ENCODE data around the gene TSFM. TPM values are rescaled to one million over a fixed set of nuclear protein-coding genes. Genes with fewer than 3 reads are reported as not detected.

Gene TSFM
- total RNA-seq, 1 experiment from 2014 or later, result 48.7 TPM

DNA sequence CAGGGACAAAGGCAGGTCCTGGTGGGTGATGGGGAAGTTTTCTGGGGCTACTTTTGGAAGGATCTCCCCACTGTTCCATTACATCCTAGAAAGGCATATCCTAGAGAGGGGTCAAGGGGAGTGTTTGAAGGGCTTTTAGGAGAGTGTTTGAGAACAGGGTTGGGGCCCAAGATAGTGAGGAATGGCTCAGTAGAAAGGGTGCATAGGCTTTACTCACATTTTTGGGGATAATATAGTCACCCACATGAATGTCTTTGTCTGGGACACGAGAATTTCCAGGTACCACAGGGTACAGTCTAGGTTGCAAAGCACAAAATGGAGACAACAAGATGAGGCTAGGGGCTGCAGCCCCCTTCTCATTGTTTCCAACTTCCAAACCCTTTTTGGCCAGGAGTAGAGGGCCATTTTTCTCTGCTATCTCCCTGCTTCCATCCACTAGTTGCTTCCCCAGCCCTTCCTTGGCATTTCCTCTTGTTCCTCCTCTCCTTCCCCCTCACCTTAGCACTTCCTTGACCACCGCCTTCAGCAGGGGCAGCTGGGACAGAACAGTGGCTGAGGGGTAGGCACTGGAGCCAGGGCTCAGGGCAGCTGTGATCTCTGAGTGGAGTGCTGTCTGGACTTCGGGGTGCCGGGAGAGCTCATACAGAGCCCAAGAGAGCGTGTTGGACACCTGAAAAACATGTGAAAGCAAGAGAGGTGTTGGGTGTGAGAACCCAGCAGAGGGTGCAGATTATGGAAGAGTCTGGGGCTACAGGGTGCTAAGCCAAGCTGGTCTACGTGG lies 18.5 kb upstream of the TSFM start:
- no peak for ATAC-seq
- DNase-seq (ENCODE audit: low spot score), result no peak
- H3K27me3 Mint-ChIP-seq (ENCODE audit: low read depth), result peaks cover 92% of the 10 kb centered on the region
- peaks cover 33% of the 10 kb centered on the region for H3K4me1 Mint-ChIP-seq
- CTCF ChIA-PET, result interaction anchor here (1.1 to 5.3 kb wide), 4 partner anchors 8 to 51 kb away, joined by 3 to 80 read pairs (median 6); partner anchors contain the start of genes EEF1AKMT3, METTL1 and TSFM
- H3K27ac Mint-ChIP-seq, result no peak overlapping the region
- peak overlapping the region; percentile 74 for H3K4me3 Mint-ChIP-seq
- peaks cover 9% of the 10 kb centered on the region for H3K36me3 Mint-ChIP-seq
- POLR2A ChIA-PET, result interaction anchor here (0.8 kb wide), 1 partner anchor 12 kb away, joined by 3 read pairs; the partner anchor contains the start of gene CDK4
- H3K9me3 Mint-ChIP-seq, result no peaks in the 10 kb centered on the region
- TF ChIP-seq CBFB (CRISPR knock-in tag; IDR thresholded peaks at IDR 0.05; ENCODE audit: low read depth), result no peak
- TF ChIP-seq, protein P1, sequence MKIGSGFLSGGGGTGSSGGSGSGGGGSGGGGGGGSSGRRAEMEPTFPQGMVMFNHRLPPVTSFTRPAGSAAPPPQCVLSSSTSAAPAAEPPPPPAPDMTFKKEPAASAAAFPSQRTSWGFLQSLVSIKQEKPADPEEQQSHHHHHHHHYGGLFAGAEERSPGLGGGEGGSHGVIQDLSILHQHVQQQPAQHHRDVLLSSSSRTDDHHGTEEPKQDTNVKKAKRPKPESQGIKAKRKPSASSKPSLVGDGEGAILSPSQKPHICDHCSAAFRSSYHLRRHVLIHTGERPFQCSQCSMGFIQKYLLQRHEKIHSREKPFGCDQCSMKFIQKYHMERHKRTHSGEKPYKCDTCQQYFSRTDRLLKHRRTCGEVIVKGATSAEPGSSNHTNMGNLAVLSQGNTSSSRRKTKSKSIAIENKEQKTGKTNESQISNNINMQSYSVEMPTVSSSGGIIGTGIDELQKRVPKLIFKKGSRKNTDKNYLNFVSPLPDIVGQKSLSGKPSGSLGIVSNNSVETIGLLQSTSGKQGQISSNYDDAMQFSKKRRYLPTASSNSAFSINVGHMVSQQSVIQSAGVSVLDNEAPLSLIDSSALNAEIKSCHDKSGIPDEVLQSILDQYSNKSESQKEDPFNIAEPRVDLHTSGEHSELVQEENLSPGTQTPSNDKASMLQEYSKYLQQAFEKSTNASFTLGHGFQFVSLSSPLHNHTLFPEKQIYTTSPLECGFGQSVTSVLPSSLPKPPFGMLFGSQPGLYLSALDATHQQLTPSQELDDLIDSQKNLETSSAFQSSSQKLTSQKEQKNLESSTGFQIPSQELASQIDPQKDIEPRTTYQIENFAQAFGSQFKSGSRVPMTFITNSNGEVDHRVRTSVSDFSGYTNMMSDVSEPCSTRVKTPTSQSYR (CRISPR knock-in tag; IDR thresholded peaks at IDR 0.05), result no peak
- TF ChIP-seq FOXJ3 (CRISPR knock-in tag; IDR thresholded peaks at IDR 0.05; ENCODE audit: borderline replicate concordance), result no peak
- TF ChIP-seq ZNF232 (CRISPR knock-in tag; IDR thresholded peaks at IDR 0.05), result no peak
- TF ChIP-seq NFATC4 (CRISPR knock-in tag; IDR thresholded peaks at IDR 0.05), result no peak
- no peak for TF ChIP-seq HMGA2 (CRISPR knock-in tag; IDR thresholded peaks at IDR 0.05)
- TF ChIP-seq, protein P2, sequence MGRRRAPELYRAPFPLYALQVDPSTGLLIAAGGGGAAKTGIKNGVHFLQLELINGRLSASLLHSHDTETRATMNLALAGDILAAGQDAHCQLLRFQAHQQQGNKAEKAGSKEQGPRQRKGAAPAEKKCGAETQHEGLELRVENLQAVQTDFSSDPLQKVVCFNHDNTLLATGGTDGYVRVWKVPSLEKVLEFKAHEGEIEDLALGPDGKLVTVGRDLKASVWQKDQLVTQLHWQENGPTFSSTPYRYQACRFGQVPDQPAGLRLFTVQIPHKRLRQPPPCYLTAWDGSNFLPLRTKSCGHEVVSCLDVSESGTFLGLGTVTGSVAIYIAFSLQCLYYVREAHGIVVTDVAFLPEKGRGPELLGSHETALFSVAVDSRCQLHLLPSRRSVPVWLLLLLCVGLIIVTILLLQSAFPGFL (CRISPR knock-in tag; IDR thresholded peaks at IDR 0.05; ENCODE audit: borderline replicate concordance), result no peak
- TF ChIP-seq, protein P3, sequence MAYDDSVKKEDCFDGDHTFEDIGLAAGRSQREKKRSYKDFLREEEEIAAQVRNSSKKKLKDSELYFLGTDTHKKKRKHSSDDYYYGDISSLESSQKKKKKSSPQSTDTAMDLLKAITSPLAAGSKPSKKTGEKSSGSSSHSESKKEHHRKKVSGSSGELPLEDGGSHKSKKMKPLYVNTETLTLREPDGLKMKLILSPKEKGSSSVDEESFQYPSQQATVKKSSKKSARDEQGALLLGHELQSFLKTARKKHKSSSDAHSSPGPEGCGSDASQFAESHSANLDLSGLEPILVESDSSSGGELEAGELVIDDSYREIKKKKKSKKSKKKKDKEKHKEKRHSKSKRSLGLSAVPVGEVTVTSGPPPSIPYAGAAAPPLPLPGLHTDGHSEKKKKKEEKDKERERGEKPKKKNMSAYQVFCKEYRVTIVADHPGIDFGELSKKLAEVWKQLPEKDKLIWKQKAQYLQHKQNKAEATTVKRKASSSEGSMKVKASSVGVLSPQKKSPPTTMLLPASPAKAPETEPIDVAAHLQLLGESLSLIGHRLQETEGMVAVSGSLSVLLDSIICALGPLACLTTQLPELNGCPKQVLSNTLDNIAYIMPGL (CRISPR knock-in tag; IDR thresholded peaks at IDR 0.05), result no peak
- TF ChIP-seq TCF7 (CRISPR knock-in tag; IDR thresholded peaks at IDR 0.05; ENCODE audit: low read depth), result no peak
- TF ChIP-seq JAZF1 (CRISPR knock-in tag; IDR thresholded peaks at IDR 0.05), result no peak
- TF ChIP-seq NFYB (CRISPR knock-in tag; conservative IDR thresholded peaks at IDR 0.05; ENCODE audit: low read depth), result no peak

DNA sequence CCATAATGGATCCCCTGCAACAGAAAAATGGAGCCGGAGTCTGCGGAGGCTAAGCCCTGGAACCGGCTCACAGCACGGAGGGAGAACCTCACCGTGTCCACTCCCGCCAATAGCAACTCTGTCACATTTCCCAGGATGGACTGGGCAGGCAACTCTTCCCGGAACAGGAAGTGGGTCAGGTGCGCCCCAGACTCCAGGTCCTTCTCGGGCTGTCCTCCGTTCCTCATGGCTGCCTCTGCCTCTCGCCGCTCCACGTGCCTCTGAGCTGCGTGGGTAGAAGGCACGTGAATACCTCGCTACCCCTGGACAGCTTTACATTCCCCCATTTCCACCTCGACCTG lies 18.0 kb upstream of the TSFM start:
- Mint-ChIP-seq H3K27ac (no peak overlapping the region), H3K4me3 (peak overlapping the region; percentile 74), H3K27me3 (ENCODE audit: low read depth) (peaks cover 87% of the 10 kb centered on the region), H3K9me3 (no peaks in the 10 kb centered on the region), H3K4me1 (peaks cover 33% of the 10 kb centered on the region), H3K36me3 (peaks cover 13% of the 10 kb centered on the region)
- POLR2A ChIA-PET, result interaction anchor here (0.8 kb wide), 1 partner anchor 12 kb away, joined by 3 read pairs; the partner anchor contains the start of gene CDK4
- ATAC-seq (no peak), DNase-seq (ENCODE audit: low spot score) (no peak)
- CTCF ChIA-PET, result interaction anchor here (1.2 to 5.3 kb wide), 3 partner anchors 8 to 51 kb away, joined by 5 to 80 read pairs (median 6); partner anchors contain the start of gene TSFM
- TF ChIP-seq IRF2 (CRISPR knock-in tag; IDR thresholded peaks at IDR 0.05; ENCODE audit: borderline replicate concordance, low read depth), result no peak
- TF ChIP-seq SP1 (CRISPR knock-in tag; conservative IDR thresholded peaks at IDR 0.05), result peak; percentile 15; the same call in 1 of the 2 replicates
- TF ChIP-seq ESRRA (CRISPR knock-in tag; IDR thresholded peaks at IDR 0.05; ENCODE audit: borderline replicate concordance), result no peak
- TF ChIP-seq ZNF671 (CRISPR knock-in tag; IDR thresholded peaks at IDR 0.05), result no peak
- no peak for TF ChIP-seq ELF4 (CRISPR knock-in tag; IDR thresholded peaks at IDR 0.05; ENCODE audit: low read depth)
- TF ChIP-seq, protein P4, sequence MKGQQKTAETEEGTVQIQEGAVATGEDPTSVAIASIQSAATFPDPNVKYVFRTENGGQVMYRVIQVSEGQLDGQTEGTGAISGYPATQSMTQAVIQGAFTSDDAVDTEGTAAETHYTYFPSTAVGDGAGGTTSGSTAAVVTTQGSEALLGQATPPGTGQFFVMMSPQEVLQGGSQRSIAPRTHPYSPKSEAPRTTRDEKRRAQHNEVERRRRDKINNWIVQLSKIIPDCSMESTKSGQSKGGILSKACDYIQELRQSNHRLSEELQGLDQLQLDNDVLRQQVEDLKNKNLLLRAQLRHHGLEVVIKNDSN (CRISPR knock-in tag; IDR thresholded peaks at IDR 0.05), result peak; percentile 71; the same call in 1 of the 2 replicates
- no peak for TF ChIP-seq TEAD4 (CRISPR knock-in tag; IDR thresholded peaks at IDR 0.05)
- TF ChIP-seq, protein P5, sequence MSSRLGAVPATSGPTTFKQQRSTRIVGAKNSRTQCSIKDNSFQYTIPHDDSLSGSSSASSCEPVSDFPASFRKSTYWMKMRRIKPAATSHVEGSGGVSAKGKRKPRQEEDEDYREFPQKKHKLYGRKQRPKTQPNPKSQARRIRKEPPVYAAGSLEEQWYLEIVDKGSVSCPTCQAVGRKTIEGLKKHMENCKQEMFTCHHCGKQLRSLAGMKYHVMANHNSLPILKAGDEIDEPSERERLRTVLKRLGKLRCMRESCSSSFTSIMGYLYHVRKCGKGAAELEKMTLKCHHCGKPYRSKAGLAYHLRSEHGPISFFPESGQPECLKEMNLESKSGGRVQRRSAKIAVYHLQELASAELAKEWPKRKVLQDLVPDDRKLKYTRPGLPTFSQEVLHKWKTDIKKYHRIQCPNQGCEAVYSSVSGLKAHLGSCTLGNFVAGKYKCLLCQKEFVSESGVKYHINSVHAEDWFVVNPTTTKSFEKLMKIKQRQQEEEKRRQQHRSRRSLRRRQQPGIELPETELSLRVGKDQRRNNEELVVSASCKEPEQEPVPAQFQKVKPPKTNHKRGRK (CRISPR knock-in tag; IDR thresholded peaks at IDR 0.05; ENCODE audit: borderline replicate concordance), result no peak
- no peak for TF ChIP-seq HMGA2 (CRISPR knock-in tag; IDR thresholded peaks at IDR 0.05)
- TF ChIP-seq ZNF423 (CRISPR knock-in tag; IDR thresholded peaks at IDR 0.05), result no peak
- no peak for TF ChIP-seq ZNF219 (CRISPR knock-in tag; IDR thresholded peaks at IDR 0.05; ENCODE audit: borderline replicate concordance)
- TF ChIP-seq, protein P6, sequence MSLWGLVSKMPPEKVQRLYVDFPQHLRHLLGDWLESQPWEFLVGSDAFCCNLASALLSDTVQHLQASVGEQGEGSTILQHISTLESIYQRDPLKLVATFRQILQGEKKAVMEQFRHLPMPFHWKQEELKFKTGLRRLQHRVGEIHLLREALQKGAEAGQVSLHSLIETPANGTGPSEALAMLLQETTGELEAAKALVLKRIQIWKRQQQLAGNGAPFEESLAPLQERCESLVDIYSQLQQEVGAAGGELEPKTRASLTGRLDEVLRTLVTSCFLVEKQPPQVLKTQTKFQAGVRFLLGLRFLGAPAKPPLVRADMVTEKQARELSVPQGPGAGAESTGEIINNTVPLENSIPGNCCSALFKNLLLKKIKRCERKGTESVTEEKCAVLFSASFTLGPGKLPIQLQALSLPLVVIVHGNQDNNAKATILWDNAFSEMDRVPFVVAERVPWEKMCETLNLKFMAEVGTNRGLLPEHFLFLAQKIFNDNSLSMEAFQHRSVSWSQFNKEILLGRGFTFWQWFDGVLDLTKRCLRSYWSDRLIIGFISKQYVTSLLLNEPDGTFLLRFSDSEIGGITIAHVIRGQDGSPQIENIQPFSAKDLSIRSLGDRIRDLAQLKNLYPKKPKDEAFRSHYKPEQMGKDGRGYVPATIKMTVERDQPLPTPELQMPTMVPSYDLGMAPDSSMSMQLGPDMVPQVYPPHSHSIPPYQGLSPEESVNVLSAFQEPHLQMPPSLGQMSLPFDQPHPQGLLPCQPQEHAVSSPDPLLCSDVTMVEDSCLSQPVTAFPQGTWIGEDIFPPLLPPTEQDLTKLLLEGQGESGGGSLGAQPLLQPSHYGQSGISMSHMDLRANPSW (CRISPR knock-in tag; conservative IDR thresholded peaks at IDR 0.05; ENCODE audit: low read depth), result no peak
- no peak for TF ChIP-seq TEAD1 (CRISPR knock-in tag; IDR thresholded peaks at IDR 0.05)
